Bone marrow (tissue), 2 donors: ENCODE measurements around the gene KIF13A.
"Not testable (repeated sequence)": the region's sequence is repeated elsewhere in the genome, so short reads cannot be mapped to it uniquely, and the experiment has no call there.

Experiments
- DNase-seq, 2 donors: peaks; one replicate each; lab custom pipeline; 2025; lab: John Stamatoyannopoulos, UW

KIF13A gene

GRCh38 chr6:17900011-17900410 is 87.4 kb downstream of the KIF13A start:
- DNase-seq = no peak

GRCh38 chr6:17899491-17899890 is 87.9 kb downstream of the KIF13A start:
- DNase-seq = no peak

GRCh38 chr6:17897681-17898080 is 89.8 kb downstream of the KIF13A start:
- no peak for DNase-seq

GRCh38 chr6:17894905-17895304 is 92.5 kb downstream of the KIF13A start:
- no peak for DNase-seq

- DNase-seq = no peak
Observed at GRCh38 chr6:17894191-17894590, 93.2 kb downstream of the KIF13A start.

- DNase-seq = no peak
Observed at GRCh38 chr6:17892097-17892686, 95.2 kb downstream of the KIF13A start.

GRCh38 chr6:17890309-17890708 is 97.1 kb downstream of the KIF13A start:
- no peak for DNase-seq

- not testable (repeated sequence) for DNase-seq
Observed at GRCh38 chr6:17889777-17890176, 97.7 kb downstream of the KIF13A start.

GRCh38 chr6:17886891-17887290 is 100.5 kb downstream of the KIF13A start:
- no peak for DNase-seq

GRCh38 chr6:17885889-17886576 is 101.4 kb downstream of the KIF13A start:
- no peak for DNase-seq

- peak in 1 of 2 donors; percentile 50 for DNase-seq
Observed at GRCh38 chr6:17884498-17885478, 102.6 kb downstream of the KIF13A start.

GRCh38 chr6:17883665-17884497 is 103.6 kb downstream of the KIF13A start:
- no peak for DNase-seq

- no peak for DNase-seq
Observed at GRCh38 chr6:17881085-17881858, 106.2 kb downstream of the KIF13A start.

GRCh38 chr6:17879184-17879583 is 108.3 kb downstream of the KIF13A start:
- no peak for DNase-seq

GRCh38 chr6:17878734-17879133 is 108.7 kb downstream of the KIF13A start:
- DNase-seq = no peak

GRCh38 chr6:17877895-17878440 is 109.5 kb downstream of the KIF13A start:
- no peak for DNase-seq

GRCh38 chr6:17877196-17877894 is 110.1 kb downstream of the KIF13A start:
- DNase-seq = no peak

- DNase-seq = no peak
Observed at GRCh38 chr6:17874753-17875152, 112.7 kb downstream of the KIF13A start.

- DNase-seq = no peak
Observed at GRCh38 chr6:17872908-17873307, 114.5 kb downstream of the KIF13A start.

GRCh38 chr6:17871836-17872235 is 115.6 kb downstream of the KIF13A start:
- no peak for DNase-seq
